ENCODE results near the gene RNF115. TPM values are rescaled to one million over a fixed set of nuclear protein-coding genes. Genes with fewer than 3 reads are reported as not detected.
"Not testable (repeated sequence)": the region's sequence is repeated elsewhere in the genome, so short reads cannot be mapped to it uniquely, and the experiment has no call there.

Gene RNF115
- 12.1 TPM for polyA plus RNA-seq (2013, experiment 1 of 2; ENCODE audit: insufficient read length)
- polyA plus RNA-seq (2013, experiment 2 of 2; ENCODE audit: insufficient read length): 11.3 TPM

DNA sequence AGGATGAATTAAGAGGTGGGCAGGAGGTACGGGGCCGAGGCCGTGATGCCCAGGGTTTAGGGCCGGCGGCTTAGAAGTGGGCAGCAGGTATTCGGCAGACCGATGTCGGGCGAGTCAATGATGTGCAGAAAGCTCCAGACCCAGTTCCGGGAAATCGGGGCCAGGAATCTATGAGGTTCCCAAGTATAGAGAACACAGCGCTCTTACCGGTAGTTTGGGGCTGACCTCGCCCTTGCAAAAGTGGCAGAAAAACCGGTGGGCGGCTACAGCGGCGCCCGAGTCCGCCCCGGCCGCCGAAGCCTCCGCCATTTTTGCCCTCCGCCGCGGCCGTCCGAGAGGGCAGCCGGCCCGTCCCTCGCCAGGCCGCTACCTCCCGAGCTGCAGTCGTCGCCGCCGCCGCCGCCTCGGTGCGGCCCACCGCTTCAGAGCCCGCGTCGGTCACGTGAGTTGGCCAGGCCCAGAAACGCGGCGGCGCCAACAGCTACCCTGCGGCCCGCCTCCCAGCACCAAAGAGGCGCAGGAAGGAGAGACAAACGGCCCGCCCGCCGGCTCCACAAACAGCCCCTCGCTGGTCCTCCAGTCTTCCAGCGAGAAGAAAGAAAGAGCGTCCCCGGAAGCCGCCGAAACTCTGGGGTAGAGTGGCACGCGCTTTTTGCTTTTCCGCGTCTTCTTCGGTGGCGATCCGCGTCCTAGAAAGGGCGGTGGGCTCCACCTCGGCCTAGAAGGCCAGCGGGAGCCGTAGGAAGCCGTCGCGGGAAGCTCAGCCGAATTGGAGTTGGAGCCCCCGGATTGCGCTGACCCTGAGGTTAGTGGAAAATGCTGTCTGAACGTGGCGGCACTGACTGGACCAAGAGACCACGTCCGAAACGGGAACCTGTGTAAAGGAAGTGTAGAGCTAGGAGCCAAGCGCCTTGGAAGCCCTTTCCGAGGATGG, at the start of gene RNF115, which contains the start of gene POLR3C:
Gene RNF115 (minus strand): TSS at position 531 of the 934 bp plus-strand sequence. CDS start 222 bp downstream, at position 309.
Gene POLR3C (plus strand): TSS at position 636 of the 934 bp plus-strand sequence. CDS start 1,577 bp downstream, outside the sequence.
- DNase-seq: peak; percentile 93

GRCh38 chr1:145871994-145872924, 48.4 kb upstream of the RNF115 start:
- DNase-seq: peak; percentile 36

DNA sequence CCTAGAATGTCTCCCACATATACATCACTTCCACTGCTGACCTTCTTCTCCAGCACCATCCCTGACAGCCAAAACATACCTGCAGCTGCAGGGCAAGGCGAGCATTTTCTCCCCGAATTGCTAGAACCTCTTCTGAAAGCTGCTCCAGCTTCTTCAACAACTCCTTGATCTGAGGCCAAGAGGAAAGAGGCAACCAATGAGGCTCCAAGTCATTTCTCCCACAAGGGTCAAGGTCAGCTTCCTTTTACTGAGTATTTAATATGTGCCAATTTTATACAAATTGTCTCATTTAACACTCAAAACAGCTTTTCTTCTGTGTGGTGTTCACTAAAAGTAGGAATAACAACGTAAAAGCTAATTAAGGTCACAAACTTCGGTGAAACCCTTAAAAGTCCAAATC, 44.3 kb upstream of the RNF115 start:
- DNase-seq: no peak

DNA sequence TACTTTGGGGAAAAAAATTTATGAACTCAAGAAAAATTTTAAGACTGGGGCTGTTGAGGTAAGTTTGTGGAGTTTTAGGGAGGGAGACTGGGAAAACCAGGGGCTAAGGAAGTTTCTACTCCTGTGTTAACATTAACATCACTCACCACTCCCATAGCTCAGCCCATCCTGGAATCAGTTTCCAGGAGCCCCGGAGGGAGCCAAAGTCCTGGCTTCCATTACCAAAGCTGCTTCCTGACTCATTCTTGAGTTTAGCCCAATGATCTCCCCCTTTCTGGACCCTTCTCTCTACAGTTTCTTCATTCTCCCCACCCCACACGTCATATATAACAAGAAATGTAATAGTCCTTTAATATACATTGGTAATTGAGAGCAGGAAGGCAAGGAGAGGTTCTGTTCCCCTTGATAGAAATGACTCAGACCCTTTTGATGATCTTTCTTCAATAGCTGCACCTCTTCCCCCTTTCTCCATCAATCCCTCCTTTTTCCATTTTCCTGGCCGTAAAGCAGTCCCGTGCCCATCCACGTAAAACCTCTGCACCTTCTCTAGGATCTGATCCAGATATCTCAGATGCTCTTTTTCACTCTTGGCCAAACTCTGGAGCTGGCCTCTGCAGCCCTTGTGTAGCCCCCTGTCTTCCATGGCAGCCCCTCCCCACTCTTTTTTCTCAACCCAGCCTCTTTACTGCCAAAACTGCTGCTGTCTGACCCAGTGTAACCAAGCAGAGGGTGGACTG, 39.6 kb upstream of the RNF115 start:
- DNase-seq: no peak

DNA sequence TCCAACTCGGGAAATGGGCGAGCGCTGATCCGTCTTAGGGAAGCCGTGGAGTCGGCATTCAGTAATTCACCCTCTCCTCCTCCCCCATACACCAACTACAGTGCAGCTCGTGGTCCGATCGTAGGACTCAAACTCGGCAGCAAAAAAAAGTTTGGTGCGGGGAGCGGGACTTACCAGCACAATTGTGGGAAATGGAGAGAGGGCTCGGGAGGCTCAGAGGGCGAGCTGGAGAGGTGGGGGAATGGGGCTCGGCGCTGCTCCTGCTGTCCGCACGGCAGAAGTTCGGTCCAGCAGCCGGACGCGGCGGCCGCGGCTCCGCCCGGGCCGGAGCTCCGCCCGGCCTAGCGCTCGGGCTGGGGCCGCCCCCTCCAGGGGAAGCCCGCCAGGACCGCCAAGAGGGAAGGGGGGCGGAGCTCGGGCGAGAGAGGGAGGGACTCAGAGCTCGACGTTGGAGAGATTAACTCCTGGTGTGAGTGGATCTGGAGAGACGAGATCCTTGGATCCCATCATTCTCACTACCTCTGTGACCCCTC, 35.7 kb upstream of the RNF115 start:
- peak; percentile 87 for DNase-seq

- DNase-seq: peak; percentile 96
These were observed 35.1 kb upstream of the RNF115 start, which contains the start of gene PIAS3 for GRCh38 chr1:145858901-145859490. Gene PIAS3, minus strand, starts transcription at chr1:145859081. Its CDS starts 91 bp downstream, at chr1:145858990.

GRCh38 chr1:145858238-145858900, 34.5 kb upstream of the RNF115 start:
- peak; percentile 35 for DNase-seq

- DNase-seq: no peak
These were observed 33.3 kb upstream of the RNF115 start for GRCh38 chr1:145857170-145857569.

GRCh38 chr1:145855426-145855948, 31.6 kb upstream of the RNF115 start:
- no peak for DNase-seq

GRCh38 chr1:145849356-145850160, 25.7 kb upstream of the RNF115 start:
- peak; percentile 85 for DNase-seq

DNA sequence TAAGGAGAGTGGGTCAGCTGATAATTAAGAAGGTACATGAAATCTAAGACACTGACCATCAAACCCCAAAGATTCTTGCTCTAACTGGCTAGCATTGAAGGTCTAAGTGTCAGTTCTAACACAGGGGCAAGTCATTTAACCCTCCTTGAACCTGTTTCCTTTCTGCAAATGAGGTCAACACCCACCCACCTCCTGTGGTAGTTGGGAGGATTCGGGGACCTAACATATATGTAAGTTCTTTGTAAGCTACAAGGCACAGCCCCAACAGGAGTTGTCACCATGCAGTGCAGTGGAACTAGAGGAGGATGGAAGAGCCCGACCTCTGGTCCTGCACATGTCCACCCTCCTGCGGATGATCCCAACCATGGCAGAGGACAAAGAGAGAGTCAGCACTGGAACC, 23.9 kb upstream of the RNF115 start:
- no peak for DNase-seq

DNA sequence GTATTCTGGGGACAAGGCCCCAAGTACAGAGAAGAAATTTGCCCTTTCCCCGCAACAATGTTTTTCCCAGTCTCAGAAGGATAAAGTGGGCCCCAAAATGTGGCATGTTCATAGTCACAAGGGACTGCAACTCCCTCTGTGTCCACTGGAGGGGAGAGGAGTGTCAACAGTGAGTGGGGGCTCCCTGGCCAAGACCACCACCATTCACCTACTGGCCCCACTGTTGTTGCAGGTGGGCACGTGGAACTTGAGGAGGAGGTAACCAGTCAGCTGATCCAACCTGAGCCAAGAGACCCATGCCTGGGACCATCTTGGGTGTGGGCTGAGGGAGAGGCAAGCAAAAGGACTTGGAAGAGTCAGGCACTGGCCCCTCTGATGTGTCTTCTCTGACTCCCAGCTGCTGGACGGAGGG, 22.3 kb upstream of the RNF115 start:
- peak; percentile 36 for DNase-seq

DNA sequence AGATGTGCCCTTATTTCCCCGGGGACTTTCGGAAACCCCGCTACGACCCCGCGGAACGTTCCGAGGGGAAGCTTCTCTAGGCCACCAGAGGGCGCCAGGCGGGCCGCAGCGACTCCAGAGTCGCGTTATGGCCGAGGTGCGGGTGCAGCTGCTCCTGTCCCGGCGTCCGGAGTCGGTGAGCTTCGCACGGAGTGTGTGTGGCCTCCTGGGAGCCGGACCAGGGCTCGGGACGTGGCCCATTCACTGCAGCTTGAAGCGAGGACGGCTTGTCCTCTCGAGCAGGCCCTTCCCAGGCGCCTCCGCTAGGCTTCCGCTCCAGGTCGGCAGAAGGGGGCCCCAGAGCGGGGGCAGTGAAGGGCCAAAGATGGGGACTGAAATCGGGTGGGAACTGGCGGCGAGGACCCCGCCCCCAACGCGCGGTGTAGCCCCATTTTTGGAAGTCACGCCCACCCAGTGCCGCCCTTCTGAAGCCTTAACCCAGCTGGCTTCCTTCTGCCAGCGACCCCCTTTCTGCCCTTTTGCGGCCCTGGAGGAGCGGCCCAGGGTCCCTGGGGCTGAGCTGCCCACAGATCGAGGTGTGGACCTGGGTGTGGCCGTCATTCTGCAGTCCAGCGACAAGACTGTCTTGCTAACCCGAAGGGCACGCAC, 21.7 kb upstream of the RNF115 start, which contains the start of gene NUDT17:
Gene NUDT17 (plus strand): TSS at position 117 of the 648 bp plus-strand sequence. CDS start 11 bp downstream, at position 128.
- DNase-seq: peak; percentile 72

DNA sequence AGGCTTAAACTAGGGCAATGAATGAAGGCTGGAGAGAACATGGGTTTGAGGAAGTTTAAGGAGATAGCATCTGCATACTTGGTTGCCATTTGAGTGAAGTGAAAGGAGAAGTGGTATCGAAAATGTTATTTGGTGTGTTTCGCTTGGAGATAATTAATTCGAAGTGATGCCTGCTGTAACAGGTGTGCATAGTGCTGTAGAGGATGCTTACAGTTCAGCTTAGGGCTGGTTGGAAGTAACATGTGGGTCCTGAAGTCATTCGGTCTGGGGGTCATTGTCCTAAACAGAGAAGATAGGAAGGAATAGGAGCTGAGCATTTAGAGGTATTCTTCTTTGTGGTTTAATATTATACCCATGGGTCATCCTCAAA, 21.2 kb upstream of the RNF115 start:
- DNase-seq: no peak

DNA sequence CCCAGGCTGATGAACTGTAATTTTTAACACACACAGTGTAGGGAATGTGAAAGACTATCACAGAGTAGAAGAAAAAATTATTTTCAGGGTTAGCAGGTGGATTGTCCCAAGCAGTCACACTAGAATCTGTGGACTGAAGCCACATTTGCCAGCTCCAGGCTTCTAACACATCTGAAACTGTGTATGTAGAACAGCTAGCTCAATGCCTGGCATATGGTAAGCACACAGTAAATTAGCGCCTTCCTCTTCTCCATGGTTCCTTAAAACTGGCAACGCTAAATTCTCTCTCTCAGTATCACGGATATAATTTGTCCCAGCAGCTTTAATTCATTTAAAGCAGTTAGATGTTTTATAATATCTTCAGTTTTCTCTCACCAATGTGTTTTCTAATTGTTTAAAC, 19.1 kb upstream of the RNF115 start:
- no peak for DNase-seq

DNA sequence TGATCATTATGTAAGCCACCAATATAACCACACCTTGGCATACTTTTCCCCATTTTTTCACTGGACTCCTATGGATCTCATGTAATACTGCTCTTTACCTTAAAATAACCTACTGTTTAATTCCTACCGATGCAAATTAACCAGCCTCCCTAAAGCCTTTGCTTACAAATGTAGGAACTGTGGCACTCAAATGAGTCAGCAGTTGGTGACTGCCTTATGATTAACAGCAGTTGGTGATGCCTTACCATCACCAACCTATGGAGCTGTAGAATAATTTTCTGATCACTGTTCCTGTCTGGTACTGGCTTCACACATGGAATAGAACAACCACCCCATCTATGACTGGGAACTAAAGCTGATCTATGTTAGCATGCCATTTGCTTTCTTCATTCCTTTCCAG, 13.8 kb upstream of the RNF115 start:
- DNase-seq: no peak

DNA sequence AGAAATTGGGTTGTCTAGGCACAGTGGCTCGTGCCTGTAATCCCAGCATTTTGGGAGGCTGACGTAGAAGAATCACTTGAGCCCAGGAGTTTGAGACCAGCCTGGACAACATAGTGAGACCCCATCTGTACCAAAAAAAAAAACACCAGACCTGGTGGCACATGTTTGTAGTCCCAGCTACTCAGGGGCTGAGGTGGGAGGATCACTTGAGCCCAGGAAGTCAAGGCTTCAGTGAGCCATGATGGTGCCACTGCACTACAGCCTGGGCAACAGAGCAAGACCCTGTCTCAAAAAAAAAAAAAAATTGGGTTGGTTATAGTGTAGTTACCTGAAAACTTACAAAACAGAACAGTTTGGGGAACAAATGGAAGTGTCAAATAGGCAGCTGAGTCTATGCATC, 6.9 kb upstream of the RNF115 start:
- DNase-seq: not testable (repeated sequence)

DNA sequence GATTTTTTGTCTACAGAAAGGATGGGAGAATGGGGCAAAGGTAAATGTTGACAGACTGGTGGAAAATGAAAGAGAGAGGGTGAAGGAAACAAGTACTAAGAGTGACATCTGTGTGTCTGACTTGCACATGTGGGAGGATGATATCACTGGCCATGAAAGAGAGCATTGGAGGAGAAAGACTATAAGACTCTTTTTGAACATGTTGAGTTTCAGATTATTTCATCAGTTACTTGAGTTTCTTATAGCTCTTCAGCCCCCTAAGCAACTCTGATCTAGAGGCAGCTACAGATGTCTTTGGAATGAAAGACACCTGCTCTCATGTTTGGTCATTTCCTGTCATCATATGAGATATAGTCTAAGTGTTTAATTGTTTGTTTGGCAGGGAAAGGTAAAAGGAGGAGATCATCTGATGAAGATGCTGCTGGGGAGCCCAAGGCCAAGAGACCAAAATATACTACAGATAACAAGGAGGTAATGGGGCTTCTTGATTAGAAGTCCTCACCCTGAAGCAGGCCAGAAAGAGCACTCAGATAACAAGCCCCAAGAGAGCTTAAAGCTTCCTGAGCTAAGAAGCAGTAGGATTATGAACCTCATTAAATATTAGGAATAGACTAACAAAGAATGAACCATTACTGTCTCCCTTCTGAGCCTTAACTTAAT, 4.6 kb upstream of the RNF115 start:
- DNase-seq: no peak
